DND-41 (cell line): Measurements from ENCODE around the gene RBM44.

Experiments used
- CTCF ChIP-seq: IDR thresholded peaks from 2 replicates; pipeline ENCODE4 v1.5.1; 2012; ENCODE audit warnings: borderline replicate concordance, low read length, moderate library complexity, mild to moderate bottlenecking; ENCODE audit not compliant: poor library complexity, severe bottlenecking; ENCODE audit errors: extremely low read depth
- EZH2 ChIP-seq: IDR thresholded peaks from 3 replicates; pipeline ENCODE4 v1.6.1; 2012; ENCODE audit warnings: borderline replicate concordance, low read depth, mild to moderate bottlenecking, moderate library complexity, low read length, inconsistent platforms; ENCODE audit not compliant: severe bottlenecking

- TF ChIP-seq CTCF (no peak), EZH2 (no peak)
These were observed 65.3 kb downstream of the RBM44 start for GRCh38 chr2:237863689-237864443.
